ENCODE results near the gene TENM4.
"Not testable (repeated sequence)": the region's sequence is repeated elsewhere in the genome, so short reads cannot be mapped to it uniquely, and the experiment has no call there.

TENM4 gene

DNA sequence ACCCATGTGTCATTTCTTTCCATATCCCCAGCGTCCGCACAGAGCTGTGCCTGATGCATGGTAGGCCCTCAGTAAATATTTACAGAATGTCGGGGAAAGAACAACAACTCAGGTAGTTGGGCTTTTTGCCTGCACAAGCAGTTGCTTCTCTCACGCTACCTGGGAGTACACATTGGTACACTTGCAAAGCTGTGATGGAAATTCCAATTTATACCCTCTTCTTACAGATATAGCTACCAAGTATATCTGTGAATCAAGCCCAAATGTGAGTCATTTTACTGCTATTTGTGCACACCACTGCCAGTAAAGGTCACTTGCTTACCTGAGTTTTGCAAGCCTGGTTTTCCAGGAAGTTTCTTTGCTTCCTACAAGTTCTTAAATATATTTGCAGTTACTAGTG lies 533.2 kb downstream of the TENM4 start:
- in situ Hi-C loops (cut with HindIII; ENCODE audit: low pct_unique_long_range_greater_than_20kb, low sequenced_read_pairs): no loop called here
- TF ChIP-seq JUND (IDR thresholded peaks at IDR 0.05; ENCODE audit: low read depth): no peak
- DNase-seq (ENCODE audit: low read depth in 1 of 2, low spot score in 1 of 2): peak in 1 of 2 experiments; percentile 42

DNA sequence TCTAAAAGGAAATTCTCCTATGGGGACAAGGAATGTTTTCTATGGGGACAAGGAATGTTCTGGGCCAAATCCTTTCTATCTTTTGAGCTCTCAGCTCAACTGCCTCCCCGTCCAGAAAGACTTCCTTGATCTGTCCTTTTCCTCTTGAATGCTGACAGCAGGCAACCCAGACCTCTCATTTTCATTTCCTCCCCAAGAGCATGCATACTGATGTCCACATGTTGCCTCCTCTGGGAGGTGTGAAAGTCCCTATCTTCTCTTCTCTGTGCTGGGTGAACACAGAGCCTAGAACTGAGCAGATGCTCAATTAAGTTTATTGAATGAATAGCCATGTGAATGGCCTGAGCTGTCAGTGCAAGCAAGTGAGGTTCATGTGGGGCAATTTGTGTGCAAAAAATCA lies 534.3 kb downstream of the TENM4 start:
- DNase-seq (ENCODE audit: low read depth in 1 of 2, low spot score in 1 of 2): no peak
- no peak for TF ChIP-seq JUND (IDR thresholded peaks at IDR 0.05; ENCODE audit: low read depth)
- in situ Hi-C loops (cut with HindIII; ENCODE audit: low pct_unique_long_range_greater_than_20kb, low sequenced_read_pairs): no loop called here

- DNase-seq (ENCODE audit: low read depth in 1 of 2, low spot score in 1 of 2): no peak
- in situ Hi-C loops (cut with HindIII; ENCODE audit: low pct_unique_long_range_greater_than_20kb, low sequenced_read_pairs): no loop called here
- TF ChIP-seq JUND (IDR thresholded peaks at IDR 0.05; ENCODE audit: low read depth): no peak
These were observed 535.1 kb downstream of the TENM4 start for GRCh38 chr11:78905756-78906155.

DNA sequence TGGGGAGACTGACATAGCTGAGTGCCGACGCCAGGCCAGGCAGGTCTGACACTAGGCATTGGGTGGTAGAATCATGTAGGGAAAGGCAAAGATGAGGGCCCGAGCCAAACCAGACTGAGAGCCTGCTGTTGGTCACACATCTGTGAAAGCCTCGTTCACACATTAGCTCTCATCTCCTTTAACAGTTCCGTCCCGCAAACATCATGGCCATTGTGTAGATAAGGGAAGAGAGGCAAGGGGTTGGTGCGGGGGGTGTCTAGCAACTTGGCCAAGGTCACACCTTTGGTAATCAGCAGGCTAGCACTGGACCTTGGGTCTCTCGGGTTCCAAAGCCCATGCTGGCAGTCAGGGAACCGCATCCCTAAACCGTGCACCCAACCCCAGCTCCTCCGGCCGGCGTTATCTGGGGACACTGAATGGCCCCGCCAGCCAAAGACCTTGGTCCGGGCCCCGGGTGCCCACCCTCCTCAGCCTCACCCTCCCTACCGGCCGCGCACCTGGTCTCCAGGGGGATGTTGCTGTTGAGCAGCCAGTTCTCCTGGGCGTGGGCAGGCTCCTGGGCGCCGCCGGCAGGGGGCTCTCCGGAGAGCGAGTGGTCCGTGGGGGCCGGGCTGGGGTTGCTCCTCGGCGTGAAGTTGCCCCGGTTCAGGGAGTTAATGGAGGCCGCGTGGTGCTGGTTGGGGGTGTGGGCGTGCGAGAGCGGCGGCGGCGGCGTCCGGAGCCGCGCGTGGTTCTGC lies 537.9 kb downstream of the TENM4 start:
- DNase-seq (ENCODE audit: low read depth in 1 of 2, low spot score in 1 of 2): no peak
- in situ Hi-C loops (cut with HindIII; ENCODE audit: low pct_unique_long_range_greater_than_20kb, low sequenced_read_pairs): no loop called here
- no peak for TF ChIP-seq JUND (IDR thresholded peaks at IDR 0.05; ENCODE audit: low read depth)

DNA sequence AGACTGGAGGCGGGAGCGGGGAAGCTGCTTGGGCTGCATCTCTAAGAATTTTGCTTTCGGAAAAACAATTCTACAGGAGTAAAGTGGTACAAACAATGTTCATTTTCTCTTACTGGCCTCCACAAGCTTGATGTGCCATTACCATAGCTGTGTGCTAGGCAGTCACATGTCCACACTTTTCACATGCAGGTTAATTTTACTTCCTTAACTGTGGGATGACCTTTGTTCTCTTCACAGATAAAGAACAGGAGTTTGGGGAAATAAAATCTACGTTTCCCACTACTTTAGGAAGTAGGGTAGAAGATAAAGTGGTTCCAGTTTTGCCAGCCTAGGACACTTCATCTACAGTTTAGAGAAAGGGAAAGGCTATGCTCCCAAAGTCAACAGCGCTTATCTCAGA lies 539.0 kb downstream of the TENM4 start:
- in situ Hi-C loops (cut with HindIII; ENCODE audit: low pct_unique_long_range_greater_than_20kb, low sequenced_read_pairs): no loop called here
- DNase-seq (ENCODE audit: low read depth in 1 of 2, low spot score in 1 of 2): no peak
- no peak for TF ChIP-seq JUND (IDR thresholded peaks at IDR 0.05; ENCODE audit: low read depth)

DNA sequence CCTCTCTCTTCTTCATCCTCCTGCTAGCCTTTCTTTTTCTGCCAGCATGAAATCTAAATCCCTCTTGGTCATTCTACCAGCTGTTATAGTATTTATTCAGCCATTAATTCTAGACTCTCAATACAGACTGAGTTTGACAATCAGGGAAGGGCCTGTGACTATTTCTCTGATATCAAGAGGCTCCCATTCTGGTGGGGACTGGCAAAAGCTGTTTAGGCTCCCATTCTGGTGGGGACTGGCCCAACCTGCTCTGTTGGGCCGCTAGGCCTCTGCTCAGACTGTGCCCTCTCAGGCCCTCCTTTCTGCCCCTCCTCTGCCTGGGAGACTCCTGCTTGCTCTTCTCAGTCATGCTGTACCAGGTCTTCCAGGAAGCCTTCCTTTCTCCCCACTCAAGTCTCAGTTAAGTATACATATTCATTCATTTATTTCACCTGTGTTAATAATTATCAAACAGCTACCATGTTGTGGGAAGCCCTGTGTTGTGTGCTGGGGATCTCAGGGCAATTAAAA lies 542.5 kb downstream of the TENM4 start:
- no peak for DNase-seq (ENCODE audit: low read depth in 1 of 2, low spot score in 1 of 2)
- no peak for TF ChIP-seq JUND (IDR thresholded peaks at IDR 0.05; ENCODE audit: low read depth)
- in situ Hi-C loops (cut with HindIII; ENCODE audit: low pct_unique_long_range_greater_than_20kb, low sequenced_read_pairs): no loop called here

DNA sequence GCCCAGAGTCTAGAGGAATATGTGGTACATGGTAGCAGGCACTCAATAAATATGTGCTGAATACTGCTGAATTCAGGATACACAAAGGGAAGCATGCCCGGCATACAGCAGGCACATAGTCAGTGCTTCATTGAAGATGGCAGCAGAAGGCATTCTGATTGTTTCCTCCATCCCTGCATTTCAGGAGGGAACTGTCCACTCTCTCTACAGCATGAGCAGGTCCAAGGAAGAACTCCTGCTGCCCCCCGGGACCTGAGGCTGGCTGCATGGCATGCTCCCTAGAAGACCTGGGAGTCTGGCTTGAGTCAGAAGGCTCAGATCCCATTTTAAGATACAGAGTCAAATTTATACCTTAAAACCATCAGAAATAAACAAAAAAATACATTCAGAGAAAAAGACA lies 546.8 kb downstream of the TENM4 start:
- in situ Hi-C loops (cut with HindIII; ENCODE audit: low pct_unique_long_range_greater_than_20kb, low sequenced_read_pairs): no loop called here
- no peak for TF ChIP-seq JUND (IDR thresholded peaks at IDR 0.05; ENCODE audit: low read depth)
- peak in 1 of 2 experiments; percentile 12 for DNase-seq (ENCODE audit: low read depth in 1 of 2, low spot score in 1 of 2)

- TF ChIP-seq JUND (IDR thresholded peaks at IDR 0.05; ENCODE audit: low read depth): no peak
- DNase-seq (ENCODE audit: low read depth in 1 of 2, low spot score in 1 of 2): no peak
- in situ Hi-C loops (cut with HindIII; ENCODE audit: low pct_unique_long_range_greater_than_20kb, low sequenced_read_pairs): no loop called here
These were observed 551.1 kb downstream of the TENM4 start for GRCh38 chr11:78889698-78890097.

DNA sequence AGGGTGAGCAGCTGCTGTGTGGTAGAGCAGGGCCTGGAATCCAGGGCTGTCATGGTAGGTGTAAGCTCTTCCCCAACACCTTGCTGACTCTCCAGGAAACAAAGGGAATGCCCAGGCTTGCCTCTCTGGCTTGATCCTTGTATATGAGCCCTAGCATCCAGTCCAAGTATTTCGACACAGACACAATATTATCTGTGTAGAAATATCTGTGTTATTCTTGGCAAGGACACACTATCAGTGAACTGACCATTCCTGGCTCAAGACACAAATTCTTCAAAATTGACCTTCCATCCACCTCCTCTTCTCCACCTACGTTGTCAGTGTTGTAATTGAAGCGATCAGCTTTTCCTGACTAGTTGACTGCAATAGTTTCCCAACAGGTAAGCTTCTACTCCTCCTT lies 554.2 kb downstream of the TENM4 start:
- in situ Hi-C loops (cut with HindIII; ENCODE audit: low pct_unique_long_range_greater_than_20kb, low sequenced_read_pairs): no loop called here
- DNase-seq (ENCODE audit: low read depth in 1 of 2, low spot score in 1 of 2): no peak
- TF ChIP-seq JUND (IDR thresholded peaks at IDR 0.05; ENCODE audit: low read depth): no peak

DNA sequence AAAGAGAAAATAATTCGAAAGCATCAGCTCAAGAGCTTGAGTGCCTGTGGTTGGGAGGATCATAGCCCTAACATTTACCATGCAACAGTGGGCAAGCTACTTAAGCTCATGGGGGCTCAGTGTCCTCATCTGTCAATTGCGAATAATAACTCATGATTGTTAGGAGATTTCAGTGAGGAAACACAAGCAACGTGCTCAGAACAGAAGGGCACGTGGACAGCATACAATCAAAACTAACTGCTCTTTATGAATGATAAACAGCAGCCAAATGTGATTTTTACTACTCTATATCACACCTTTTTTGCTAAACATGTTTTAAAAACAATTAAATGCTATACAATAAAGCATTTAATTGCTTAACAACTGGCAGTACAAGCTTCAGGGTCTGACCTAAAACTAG lies 556.1 kb downstream of the TENM4 start:
- in situ Hi-C loops (cut with HindIII; ENCODE audit: low pct_unique_long_range_greater_than_20kb, low sequenced_read_pairs): no loop called here
- DNase-seq (ENCODE audit: low read depth in 1 of 2, low spot score in 1 of 2): no peak
- TF ChIP-seq JUND (IDR thresholded peaks at IDR 0.05; ENCODE audit: low read depth): no peak

DNA sequence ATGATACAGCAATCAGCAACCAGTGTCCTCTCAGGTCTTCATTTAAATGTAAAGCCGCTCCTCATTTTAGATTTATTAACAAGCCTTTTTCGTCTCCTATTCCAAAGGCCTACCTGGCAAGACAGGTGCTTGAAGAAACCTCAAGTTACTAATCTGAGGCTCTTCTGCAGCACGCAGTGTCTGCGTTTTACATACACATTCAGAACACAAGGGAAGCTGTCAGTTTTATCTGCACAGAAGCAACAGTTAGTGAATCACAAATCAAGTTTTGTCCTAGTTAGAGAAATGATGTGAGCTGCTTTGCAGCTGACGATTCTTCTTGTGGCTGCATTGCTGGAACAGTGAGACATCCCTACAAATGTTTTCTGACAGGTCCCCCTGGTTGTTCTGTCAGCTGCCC lies 557.3 kb downstream of the TENM4 start:
- TF ChIP-seq JUND (IDR thresholded peaks at IDR 0.05; ENCODE audit: low read depth): no peak
- no peak for DNase-seq (ENCODE audit: low read depth in 1 of 2, low spot score in 1 of 2)

DNA sequence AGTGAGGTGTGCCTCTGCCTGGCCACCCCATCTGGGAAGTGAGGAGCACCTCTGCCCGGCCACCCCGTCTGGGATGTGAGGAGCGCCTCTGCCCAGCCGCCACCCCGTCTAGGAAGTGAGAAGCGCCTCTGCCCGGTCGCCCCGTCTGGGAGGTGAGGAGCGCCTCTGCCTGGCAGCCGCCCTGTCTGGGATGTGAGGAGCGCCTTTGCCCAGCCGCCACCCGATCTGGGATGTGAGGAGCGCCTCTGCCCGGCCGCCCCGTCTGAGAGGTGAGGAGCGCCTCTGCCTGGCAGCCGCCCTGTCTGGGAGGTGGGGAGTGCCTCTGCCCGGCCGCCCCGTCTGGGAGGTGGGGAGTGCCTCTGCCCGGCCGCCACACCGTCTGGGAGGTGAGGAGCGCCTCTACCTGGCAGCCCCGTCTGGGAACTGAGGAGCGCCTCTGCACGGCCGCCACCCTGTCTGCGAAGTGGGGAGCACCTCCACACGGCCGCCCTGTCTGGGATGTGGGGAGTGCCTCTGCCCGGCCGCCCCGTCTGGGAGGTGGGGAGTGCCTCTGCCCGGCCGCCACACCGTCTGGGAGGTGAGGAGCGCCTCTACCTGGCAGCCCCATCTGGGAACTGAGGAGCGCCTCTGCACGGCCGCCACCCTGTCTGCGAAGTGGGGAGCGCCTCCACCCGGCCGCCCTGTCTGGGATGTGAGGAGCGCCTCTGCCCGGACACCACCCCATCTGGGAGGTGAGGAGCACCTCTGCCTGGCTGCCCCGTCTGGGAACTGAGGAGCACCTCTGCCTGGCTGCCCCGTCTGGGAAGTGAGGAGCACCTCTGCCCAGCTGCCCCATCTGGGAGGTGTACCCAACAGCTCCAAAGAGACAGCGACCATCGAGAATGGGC lies 561.5 kb downstream of the TENM4 start:
- in situ Hi-C loops (cut with HindIII; ENCODE audit: low pct_unique_long_range_greater_than_20kb, low sequenced_read_pairs): not testable (repeated sequence)

More for the DNA sequence above, 557.3 kb downstream of the TENM4 start:
- in situ Hi-C loops (cut with HindIII; ENCODE audit: low pct_unique_long_range_greater_than_20kb, low sequenced_read_pairs): no loop called here

GRCh38 chr11:78878631-78879030 lies 562.2 kb downstream of the TENM4 start:
- DNase-seq (ENCODE audit: low read depth in 1 of 2, low spot score in 1 of 2): no peak
- TF ChIP-seq JUND (IDR thresholded peaks at IDR 0.05; ENCODE audit: low read depth): no peak
- in situ Hi-C loops (cut with HindIII; ENCODE audit: low pct_unique_long_range_greater_than_20kb, low sequenced_read_pairs): no loop called here

More for the DNA sequence above, 561.5 kb downstream of the TENM4 start:
- not testable (repeated sequence) for DNase-seq (ENCODE audit: low read depth in 1 of 2, low spot score in 1 of 2)

Measured in T47D (cell line).